GM12878 (cell line): ENCODE data around the gene POTEF. TPM values are rescaled to one million over a fixed set of nuclear protein-coding genes. Genes with fewer than 3 reads are reported as not detected.

ENCODE experiments used
- ATAC-seq: fragments of 200-7000 bp; cut with Tn5 transposase; 3 replicates; pipeline ENCODE4 v1.9.1; 2020; ENCODE audit warnings: mild to moderate bottlenecking, moderate library complexity
- BruUV-seq: library from RNA; stranded (reverse); fragments of 400-500 nt; replicated peaks from 2 replicates; lab custom pipeline; 2021; lab: Mats Ljungman, UMichigan
- CTCF ChIA-PET: fragments of 300-600 bp; sonication (Branson Sonifier 250); formaldehyde crosslinking; extraction: SDS; loops from one replicate; lab custom pipeline; 2021; ENCODE audit warnings: inconsistent platforms; lab: Yijun Ruan, JAX
- POLR2A ChIA-PET: fragments of 350-600 bp; formaldehyde crosslinking; extraction: SDS; loops from one replicate; lab custom pipeline; 2021; ENCODE audit warnings: inconsistent platforms; lab: Charles Lee
- RAD21 ChIA-PET: fragments of 300-600 bp; sonication (Branson Sonifier 250); formaldehyde crosslinking; loops from one replicate; lab custom pipeline; 2023; ENCODE audit warnings: antibody characterized with exemption; ENCODE audit not compliant: unreplicated experiment; lab: Charles Lee
- SMC1A ChIA-PET: fragments of 300-600 bp; sonication (Branson Sonifier 250); formaldehyde crosslinking; loops from one replicate; lab custom pipeline; 2023; ENCODE audit not compliant: unreplicated experiment, uncharacterized antibody; lab: Charles Lee
- DNase-seq: peaks from one replicate; pipeline ENCODE4 v3.0.0-alpha.2; 2011; ENCODE audit warnings: low read depth, low spot score
- FAIRE-seq: peaks from 3 replicates; lab custom pipeline; 2011; peaks lifted over from hg19 to GRCh38; lab: Jason Lieb, UNC
- H2AFZ ChIP-seq: 2 replicates; pipeline ENCODE4 v1.6.0; 2011; ENCODE audit warnings: low read depth, low read length, control low read depth; ENCODE audit not compliant: control insufficient read depth
- H3K27ac ChIP-seq: 2 replicates; pipeline ENCODE4 v1.5.1; 2011; ENCODE audit warnings: control low read depth; ENCODE audit not compliant: control insufficient read depth, insufficient read depth
- H3K27me3 ChIP-seq, 2 experiments: replicated peaks in 1 of 2; 2 replicates each; pipeline versions ENCODE4 v1.6.0 to v1.6.1; 2011; ENCODE audit warnings: low read length in 1 of 2; ENCODE audit not compliant: control insufficient read depth in 2 of 2, insufficient read depth in 2 of 2
- H3K36me3 ChIP-seq, 2 experiments: 2 replicates each; pipeline ENCODE4 v1.5.1; 2011; ENCODE audit warnings: low read length in 1 of 2; ENCODE audit not compliant: control insufficient read depth in 2 of 2, insufficient read depth in 2 of 2
- H3K4me1 ChIP-seq: 2 replicates; pipeline ENCODE4 v1.6.1; 2011; ENCODE audit warnings: mild to moderate bottlenecking, low read length, moderate library complexity, mixed read lengths; ENCODE audit not compliant: control insufficient read depth, insufficient read depth
- H3K4me2 ChIP-seq: 2 replicates; pipeline ENCODE4 v1.6.0; 2011; ENCODE audit warnings: control low read depth; ENCODE audit not compliant: control insufficient read depth, insufficient read depth
- H3K4me3 ChIP-seq: fragments of 200-600 bp; sonication (generic); 2 replicates; pipeline ENCODE4 v1.5.1; 2016
- H3K79me2 ChIP-seq: 2 replicates; pipeline ENCODE4 v1.6.0; 2011; ENCODE audit warnings: low read length; ENCODE audit not compliant: control insufficient read depth, insufficient read depth
- H3K9ac ChIP-seq: 2 replicates; pipeline ENCODE4 v1.8.0; 2011; ENCODE audit warnings: low read length, control low read depth, mixed read lengths; ENCODE audit not compliant: control insufficient read depth, insufficient read depth
- H3K9me3 ChIP-seq: replicated peaks from 3 replicates; pipeline ENCODE4 v1.5.1; 2011; ENCODE audit warnings: mild to moderate bottlenecking, low read length; ENCODE audit not compliant: control insufficient read depth, insufficient read depth
- H4K20me1 ChIP-seq: 2 replicates; pipeline ENCODE4 v1.6.0; 2011; ENCODE audit not compliant: control insufficient read depth, insufficient read depth
- ATF7 ChIP-seq: fragments of 450-650 bp; IDR thresholded peaks from 2 replicates; pipeline ENCODE4 v1.6.1; 2016; ENCODE audit warnings: low read depth, mild to moderate bottlenecking
- BCL11A ChIP-seq: IDR thresholded peaks from 2 replicates; pipeline ENCODE4 v1.6.1; 2011; ENCODE audit warnings: low read depth, low read length
- BHLHE40 ChIP-seq, 2 experiments: fragments of 450-650 bp in 1 of 2; IDR thresholded peaks; 2 replicates each; pipeline ENCODE4 v1.6.1; 2011 to 2017; ENCODE audit warnings: low read depth in 2 of 2, borderline replicate concordance in 1 of 2, improper control_type of control experiment in 1 of 2, low read length in 1 of 2, mild to moderate bottlenecking in 1 of 2
- CEBPB ChIP-seq, 2 experiments: fragments of 150-350 bp in 1 of 2; IDR thresholded peaks; 2 replicates each; pipeline ENCODE4 v1.6.1; 2012 to 2014; ENCODE audit warnings: low read depth in 2 of 2, low read length in 2 of 2, borderline replicate concordance in 1 of 2, inconsistent platforms in 1 of 2
- GATAD2B ChIP-seq: fragments of 450-650 bp; conservative IDR thresholded peaks from 2 replicates; pipeline ENCODE4 v1.6.1; 2017; ENCODE audit warnings: low read depth, mild to moderate bottlenecking, moderate library complexity
- PAX5 ChIP-seq: IDR thresholded peaks from 2 replicates; pipeline ENCODE4 v1.6.1; 2011; ENCODE audit warnings: low read depth, low read length, borderline replicate concordance
- PML ChIP-seq: IDR thresholded peaks from 2 replicates; pipeline ENCODE4 v1.6.1; 2012; ENCODE audit warnings: low read length, inconsistent platforms
- POLR2AphosphoS5 ChIP-seq: IDR thresholded peaks from 2 replicates; pipeline ENCODE4 v1.6.1; 2011; ENCODE audit warnings: mild to moderate bottlenecking, low read length, inconsistent platforms
- RFX5 ChIP-seq: IDR thresholded peaks from 2 replicates; pipeline ENCODE4 v1.6.1; 2011; ENCODE audit warnings: low read depth, low read length, improper control_type of control experiment
- RUNX3 ChIP-seq: IDR thresholded peaks from 2 replicates; pipeline ENCODE4 v1.6.1; 2012; ENCODE audit warnings: low read length, inconsistent platforms
- SPI1 ChIP-seq: IDR thresholded peaks from 2 replicates; pipeline ENCODE4 v1.6.1; 2011; ENCODE audit warnings: low read depth, mild to moderate bottlenecking, low read length, moderate library complexity, borderline replicate concordance; ENCODE audit not compliant: insufficient read depth
- SREBF2 ChIP-seq: IDR thresholded peaks from 2 replicates; pipeline ENCODE4 v1.6.1; 2012; ENCODE audit warnings: mild to moderate bottlenecking, low read length
- TCF3 ChIP-seq: IDR thresholded peaks from 2 replicates; pipeline ENCODE4 v1.6.1; 2012; ENCODE audit warnings: low read depth, mild to moderate bottlenecking, low read length, borderline replicate concordance; ENCODE audit not compliant: insufficient read depth
- ZNF24 ChIP-seq: fragments of 450-650 bp; IDR thresholded peaks from 2 replicates; pipeline ENCODE4 v1.6.1; 2017; ENCODE audit warnings: antibody characterized with exemption, mild to moderate bottlenecking
- WGBS: methylation state at CpG from one replicate; pipeline ENCODE4 v1.1.6; 2016; ENCODE audit warnings: low lambda C conversion rate; ENCODE audit not compliant: insufficient replicate concordance, insufficient coverage; ENCODE audit errors: missing lambda C conversion rate; 5-methylcytosine and 5-hydroxymethylcytosine counted together
- in situ Hi-C: fragments of 300-500 bp; cut with MboI; formaldehyde crosslinking; loops from 9 replicates; pipeline ENCODE4 v1.14.3; 2018; ENCODE audit warnings: mixed read lengths
- intact Hi-C: fragments of 100-400 bp; cut with micrococcal nuclease; formaldehyde crosslinking; loops from one replicate; pipeline ENCODE4 v1.14.2; 2022; ENCODE audit not compliant: unreplicated experiment
- polyA plus RNA-seq, 11 experiments: library from polyadenylated mRNA; depleted of rRNA in 4 of 11; unstranded in 6 of 11; stranded (reverse) in 5 of 11; fragments of >200 nt; fragmentation: Nextera tagmentation in 4 of 11; fragmentation: Illumina TruSeq in 1 of 11; extraction: Ambion mirVana in 4 of 11; extraction: Trizol in 1 of 11; gene quantifications; 1 replicate in 1 of 11; 2 replicates in 10 of 11; pipeline versions ENCODE4 v1.2.1 to v1.2.3, GENCODE V29; 2011 to 2016; ENCODE audit warnings: inconsistent platforms in 2 of 11, missing spikeins in 2 of 11, low read depth in 1 of 11
- total RNA-seq, 4 experiments: library from RNA; depleted of rRNA in 3 of 4; stranded (reverse); fragments of >200 nt in 3 of 4; fragmentation: Illumina TruSeq in 1 of 4; extraction: Trizol in 1 of 4; gene quantifications; 2 replicates each; pipeline versions ENCODE4 v1.2.1 to v1.2.3, GENCODE V29; 2013 to 2021
- TF ChIP-seq, protein P1 (sequence below): IDR thresholded peaks from 2 replicates; pipeline ENCODE4 v1.6.1; 2012; ENCODE audit warnings: low read depth, low read length, improper control_type of control experiment
- TF ChIP-seq, protein P2 (sequence below): IDR thresholded peaks from 2 replicates; pipeline ENCODE4 v1.6.1; 2012; ENCODE audit warnings: low read length, inconsistent platforms

POTEF gene
- total and polyA plus RNA-seq, 10 of the 15 experiments (the other 5 are each of a cell fraction or from before 2014, with no cell fraction given), result 0.03 TPM; not detected in 9

DNA sequence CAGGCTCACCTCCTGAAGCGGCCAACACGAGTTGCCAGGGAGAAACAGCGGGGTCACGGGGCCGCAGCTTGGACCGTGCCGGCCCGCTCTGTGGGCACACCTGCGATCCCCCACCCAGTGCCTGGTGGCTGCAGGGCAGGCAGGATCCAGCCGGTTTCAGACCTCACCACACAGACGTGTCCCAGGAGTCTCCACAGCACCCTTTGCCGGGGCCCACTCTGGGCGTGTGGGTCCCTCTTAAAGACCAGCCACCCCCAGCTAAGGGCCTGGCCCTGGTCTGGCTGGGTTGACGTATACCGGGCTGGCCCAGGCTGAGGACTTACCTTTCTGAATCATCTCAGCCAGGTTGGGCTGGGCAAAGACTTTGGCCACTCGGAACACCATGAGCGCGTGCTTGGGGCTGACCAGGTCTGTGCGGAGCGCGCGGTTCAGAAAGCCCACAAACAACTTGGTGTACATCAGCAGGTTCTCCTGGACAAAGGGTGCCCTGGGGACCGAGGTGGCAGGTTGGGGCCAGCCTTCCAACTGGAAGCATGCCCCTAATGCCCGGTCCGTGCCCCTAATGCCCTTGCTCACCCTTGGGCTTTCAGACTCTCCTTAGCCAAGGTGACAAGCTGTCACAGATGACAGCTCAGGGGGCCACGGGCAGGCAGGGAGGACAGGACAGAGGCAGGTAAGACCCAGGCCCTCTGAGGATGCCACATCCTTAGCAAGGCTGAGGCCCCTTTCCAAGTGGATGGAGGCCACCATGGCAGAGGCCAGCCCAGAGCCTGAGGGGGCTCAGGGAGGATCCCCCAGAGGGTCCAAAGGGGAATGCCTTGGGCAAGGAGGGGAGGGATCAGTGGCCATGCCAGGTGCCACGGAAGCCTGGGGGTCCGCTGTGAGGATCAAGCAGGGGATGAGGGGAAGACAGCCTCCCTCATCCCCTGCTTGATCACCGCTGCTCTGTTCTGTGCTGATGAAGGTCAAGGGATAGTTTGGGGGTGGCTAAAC lies 26.0 kb upstream of the POTEF start:
- Histone ChIP-seq H3K27ac (no peak overlapping the region), H4K20me1 (no peaks in the 10 kb centered on the region), H3K79me2 (no peaks in the 10 kb centered on the region), H2AFZ (no peak overlapping the region), H3K9me3 (no peaks in the 10 kb centered on the region), H3K4me3 (no peak overlapping the region), H3K27me3 (no peaks in the 10 kb centered on the region), H3K4me1 (peaks cover 18% of the 10 kb centered on the region), H3K36me3 (peaks cover 0 to 23% of the 10 kb centered on the region in 2 experiments; a peak in 2 of 4 replicates), H3K4me2 (no peak overlapping the region), H3K9ac (no peak overlapping the region)
- 95% methylated on average over 29 of the region's 29 CpGs for WGBS
- no TSS peak for BruUV-seq
- no peak for ATAC-seq
- ChIA-PET POLR2A (no interaction called here), RAD21 (interaction anchor here (1.4 kb wide), 1 partner anchor 178 kb away, joined by 12 read pairs; no protein-coding TSS in a partner anchor), CTCF (interaction anchor here (1.1 to 1.4 kb wide), 3 partner anchors 177 to 186 kb away, joined by 4 to 17 read pairs (median 10); no protein-coding TSS in a partner anchor), SMC1A (interaction anchor here (1.0 kb wide), 1 partner anchor 178 kb away, joined by 4 read pairs; no protein-coding TSS in a partner anchor)
- no peak for DNase-seq
- no peak for FAIRE-seq
- TF ChIP-seq GATAD2B, result no peak
- TF ChIP-seq TCF3, result no peak
- TF ChIP-seq CEBPB (IDR thresholded peaks at IDR 0.05; ENCODE audit: borderline replicate concordance in 1 of 2, low read depth in 2 of 2, low read length in 2 of 2), result no peak
- no peak for TF ChIP-seq ZNF24
- TF ChIP-seq SREBF2, result no peak
- no peak for TF ChIP-seq SPI1
- TF ChIP-seq RFX5, result no peak
- TF ChIP-seq, protein P1, sequence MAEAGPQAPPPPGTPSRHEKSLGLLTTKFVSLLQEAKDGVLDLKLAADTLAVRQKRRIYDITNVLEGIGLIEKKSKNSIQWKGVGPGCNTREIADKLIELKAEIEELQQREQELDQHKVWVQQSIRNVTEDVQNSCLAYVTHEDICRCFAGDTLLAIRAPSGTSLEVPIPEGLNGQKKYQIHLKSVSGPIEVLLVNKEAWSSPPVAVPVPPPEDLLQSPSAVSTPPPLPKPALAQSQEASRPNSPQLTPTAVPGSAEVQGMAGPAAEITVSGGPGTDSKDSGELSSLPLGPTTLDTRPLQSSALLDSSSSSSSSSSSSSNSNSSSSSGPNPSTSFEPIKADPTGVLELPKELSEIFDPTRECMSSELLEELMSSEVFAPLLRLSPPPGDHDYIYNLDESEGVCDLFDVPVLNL, result no peak
- TF ChIP-seq BHLHE40 (IDR thresholded peaks at IDR 0.05; ENCODE audit: borderline replicate concordance in 1 of 2, low read depth in 2 of 2, low read length in 1 of 2), result no peak
- TF ChIP-seq PAX5, result no peak
- TF ChIP-seq, protein P2, sequence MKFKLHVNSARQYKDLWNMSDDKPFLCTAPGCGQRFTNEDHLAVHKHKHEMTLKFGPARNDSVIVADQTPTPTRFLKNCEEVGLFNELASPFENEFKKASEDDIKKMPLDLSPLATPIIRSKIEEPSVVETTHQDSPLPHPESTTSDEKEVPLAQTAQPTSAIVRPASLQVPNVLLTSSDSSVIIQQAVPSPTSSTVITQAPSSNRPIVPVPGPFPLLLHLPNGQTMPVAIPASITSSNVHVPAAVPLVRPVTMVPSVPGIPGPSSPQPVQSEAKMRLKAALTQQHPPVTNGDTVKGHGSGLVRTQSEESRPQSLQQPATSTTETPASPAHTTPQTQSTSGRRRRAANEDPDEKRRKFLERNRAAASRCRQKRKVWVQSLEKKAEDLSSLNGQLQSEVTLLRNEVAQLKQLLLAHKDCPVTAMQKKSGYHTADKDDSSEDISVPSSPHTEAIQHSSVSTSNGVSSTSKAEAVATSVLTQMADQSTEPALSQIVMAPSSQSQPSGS, result no peak
- TF ChIP-seq RUNX3, result no peak
- TF ChIP-seq PML, result no peak
- TF ChIP-seq ATF7, result no peak
- no peak for TF ChIP-seq BCL11A
- no peak for TF ChIP-seq POLR2AphosphoS5
- in situ Hi-C loops (loop anchor here (5.0 to 10.0 kb wide), 2 partner anchors 182 to 1520 kb away; no protein-coding TSS in a partner anchor), intact Hi-C loops (no loop called here)
